Measurements from ENCODE around the gene GPRIN2. TPM values are rescaled to one million over a fixed set of nuclear protein-coding genes. Genes with fewer than 3 reads are reported as not detected.

Gene GPRIN2
- total and polyA plus RNA-seq, 4 donors, result 0.09 to 1.3 (median 0.15) TPM; not detected in 1

DNA sequence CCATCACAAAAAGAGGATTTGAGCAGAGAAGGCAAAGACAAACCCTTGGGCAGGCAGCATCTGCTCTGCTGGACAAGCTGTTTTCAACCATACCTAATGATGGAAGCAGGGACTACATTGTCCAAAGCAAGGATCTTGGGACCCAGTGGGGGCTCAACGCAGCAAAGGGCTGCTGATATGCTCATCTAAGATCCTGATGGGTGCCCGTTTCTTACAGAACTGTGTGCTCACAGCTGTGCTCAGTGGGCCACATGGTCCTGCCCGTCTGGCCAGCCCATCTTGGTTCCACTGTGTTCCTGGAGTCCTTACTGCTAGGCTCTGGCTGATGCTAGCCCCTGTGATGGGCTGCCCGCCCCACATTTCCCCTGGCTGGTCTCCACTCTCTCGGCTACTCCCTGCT lies 36.1 kb downstream of the GPRIN2 start:
- no peak overlapping the region for H3K9ac ChIP-seq (ENCODE audit: low read depth in 1 of 2, low read length in 2 of 2)
- TF ChIP-seq FOXA2 (IDR thresholded peaks at IDR 0.05) (no peak), EGR1 (IDR thresholded peaks at IDR 0.05; ENCODE audit: low read depth in 2 of 2) (no peak), GABPA (IDR thresholded peaks at IDR 0.05 in 1 of 2, conservative IDR thresholded peaks at IDR 0.05 in 1 of 2) (no peak), FOXA1 (IDR thresholded peaks at IDR 0.05) (no peak), HNF4G (IDR thresholded peaks at IDR 0.05) (no peak)
- TF ChIP-seq, protein P1, sequence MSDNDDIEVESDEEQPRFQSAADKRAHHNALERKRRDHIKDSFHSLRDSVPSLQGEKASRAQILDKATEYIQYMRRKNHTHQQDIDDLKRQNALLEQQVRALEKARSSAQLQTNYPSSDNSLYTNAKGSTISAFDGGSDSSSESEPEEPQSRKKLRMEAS (IDR thresholded peaks at IDR 0.05), result no peak
- no peak overlapping the region for H3K4me3 ChIP-seq (ENCODE audit: low read depth in 1 of 3, low read length in 3 of 3)
- no peaks in the 10 kb centered on the region for H3K36me3 ChIP-seq (ENCODE audit: control insufficient read depth in 4 of 4, insufficient read depth in 3 of 4, low read depth in 1 of 4, low read length in 3 of 4)
- no peak for DNase-seq (ENCODE audit: low spot score)
- H3K9me3 ChIP-seq (ENCODE audit: control insufficient read depth in 4 of 4, low read length in 3 of 4), result no peaks in the 10 kb centered on the region
- H3K4me1 ChIP-seq (ENCODE audit: control insufficient read depth in 4 of 4, insufficient read depth in 4 of 4, low read length in 3 of 4), result no peaks in the 10 kb centered on the region
- no peak overlapping the region for H3K27ac ChIP-seq (ENCODE audit: low read depth in 1 of 2, low read length in 2 of 2)
- no peaks in the 10 kb centered on the region for H3K27me3 ChIP-seq (ENCODE audit: control insufficient read depth in 4 of 4, insufficient read depth in 4 of 4, low read length in 3 of 4)
- WGBS, result 89% methylated on average over 5 of the region's 5 CpGs

DNA sequence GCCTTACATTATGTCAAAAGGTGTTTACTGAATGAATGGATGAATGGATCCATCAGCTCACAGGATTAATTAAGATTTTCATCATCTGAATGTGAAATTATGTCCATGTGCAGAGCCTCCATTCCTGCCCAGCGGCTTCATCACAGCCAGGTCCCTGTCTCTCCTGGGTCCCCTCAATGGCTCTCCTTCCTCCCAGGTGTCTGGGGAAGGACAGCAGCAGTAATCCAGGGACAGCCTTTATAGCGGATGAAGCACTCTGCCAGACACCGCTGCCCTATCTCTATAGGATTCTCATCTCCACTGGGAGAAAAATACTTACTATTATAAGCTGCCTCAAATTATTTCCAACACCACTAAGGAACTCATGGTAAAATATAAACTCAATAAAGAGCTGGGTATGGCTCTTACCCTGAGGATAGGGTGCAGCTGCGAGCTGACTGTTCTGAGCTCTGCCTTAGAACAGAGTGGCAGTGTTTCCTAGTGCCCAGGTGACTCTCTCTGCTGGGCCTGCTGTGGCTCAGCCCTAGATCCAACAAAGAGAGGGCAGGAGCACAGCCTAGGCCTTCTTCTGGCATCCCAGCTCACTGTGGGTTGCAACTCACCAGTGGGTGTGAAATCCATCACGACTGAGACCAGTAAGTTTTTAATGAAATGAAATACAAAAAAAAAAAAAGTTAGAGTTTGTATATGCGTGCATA lies 38.3 kb downstream of the GPRIN2 start:
- H3K4me3 ChIP-seq (ENCODE audit: low read depth in 1 of 3, low read length in 3 of 3), result no peak overlapping the region
- DNase-seq (ENCODE audit: low spot score), result no peak
- H3K4me1 ChIP-seq (ENCODE audit: control insufficient read depth in 4 of 4, insufficient read depth in 4 of 4, low read length in 3 of 4), result no peaks in the 10 kb centered on the region
- H3K36me3 ChIP-seq (ENCODE audit: control insufficient read depth in 4 of 4, insufficient read depth in 3 of 4, low read depth in 1 of 4, low read length in 3 of 4), result no peaks in the 10 kb centered on the region
- H3K9ac ChIP-seq (ENCODE audit: low read depth in 1 of 2, low read length in 2 of 2), result no peak overlapping the region
- 94% methylated on average over 6 of the region's 6 CpGs for WGBS
- no peaks in the 10 kb centered on the region for H3K9me3 ChIP-seq (ENCODE audit: control insufficient read depth in 4 of 4, low read length in 3 of 4)
- TF ChIP-seq REST (IDR thresholded peaks at IDR 0.05) (no peak), EGR1 (IDR thresholded peaks at IDR 0.05; ENCODE audit: low read depth in 2 of 2) (no peak), JUND (IDR thresholded peaks at IDR 0.05) (no peak), YY1 (IDR thresholded peaks at IDR 0.05) (no peak), FOXA1 (IDR thresholded peaks at IDR 0.05) (no peak), HNF4G (IDR thresholded peaks at IDR 0.05) (no peak), ATF3 (IDR thresholded peaks at IDR 0.05) (no peak), FOXA2 (IDR thresholded peaks at IDR 0.05) (no peak)
- TF ChIP-seq, protein P2, sequence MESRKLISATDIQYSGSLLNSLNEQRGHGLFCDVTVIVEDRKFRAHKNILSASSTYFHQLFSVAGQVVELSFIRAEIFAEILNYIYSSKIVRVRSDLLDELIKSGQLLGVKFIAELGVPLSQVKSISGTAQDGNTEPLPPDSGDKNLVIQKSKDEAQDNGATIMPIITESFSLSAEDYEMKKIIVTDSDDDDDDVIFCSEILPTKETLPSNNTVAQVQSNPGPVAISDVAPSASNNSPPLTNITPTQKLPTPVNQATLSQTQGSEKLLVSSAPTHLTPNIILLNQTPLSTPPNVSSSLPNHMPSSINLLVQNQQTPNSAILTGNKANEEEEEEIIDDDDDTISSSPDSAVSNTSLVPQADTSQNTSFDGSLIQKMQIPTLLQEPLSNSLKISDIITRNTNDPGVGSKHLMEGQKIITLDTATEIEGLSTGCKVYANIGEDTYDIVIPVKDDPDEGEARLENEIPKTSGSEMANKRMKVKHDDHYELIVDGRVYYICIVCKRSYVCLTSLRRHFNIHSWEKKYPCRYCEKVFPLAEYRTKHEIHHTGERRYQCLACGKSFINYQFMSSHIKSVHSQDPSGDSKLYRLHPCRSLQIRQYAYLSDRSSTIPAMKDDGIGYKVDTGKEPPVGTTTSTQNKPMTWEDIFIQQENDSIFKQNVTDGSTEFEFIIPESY (IDR thresholded peaks at IDR 0.05), result no peak
- no peaks in the 10 kb centered on the region for H3K27me3 ChIP-seq (ENCODE audit: control insufficient read depth in 4 of 4, insufficient read depth in 4 of 4, low read length in 3 of 4)
- no peak overlapping the region for H3K27ac ChIP-seq (ENCODE audit: low read depth in 1 of 2, low read length in 2 of 2)

- Histone ChIP-seq H3K9ac (ENCODE audit: low read depth in 1 of 2, low read length in 2 of 2) (no peak overlapping the region), H3K4me1 (ENCODE audit: control insufficient read depth in 4 of 4, insufficient read depth in 4 of 4, low read length in 3 of 4) (no peaks in the 10 kb centered on the region), H3K27ac (ENCODE audit: low read depth in 1 of 2, low read length in 2 of 2) (no peak overlapping the region), H3K9me3 (ENCODE audit: control insufficient read depth in 4 of 4, low read length in 3 of 4) (no peaks in the 10 kb centered on the region), H3K4me3 (ENCODE audit: low read depth in 1 of 3, low read length in 3 of 3) (no peak overlapping the region), H3K27me3 (ENCODE audit: control insufficient read depth in 4 of 4, insufficient read depth in 4 of 4, low read length in 3 of 4) (no peaks in the 10 kb centered on the region), H3K36me3 (ENCODE audit: control insufficient read depth in 4 of 4, insufficient read depth in 3 of 4, low read depth in 1 of 4, low read length in 3 of 4) (no peaks in the 10 kb centered on the region)
- WGBS, result 93% methylated on average over 5 of the region's 5 CpGs
- no peak for DNase-seq (ENCODE audit: low spot score)
- TF ChIP-seq EGR1 (IDR thresholded peaks at IDR 0.05; ENCODE audit: low read depth in 2 of 2) (no peak), HNF4A (conservative IDR thresholded peaks at IDR 0.05) (no peak), TAF1 (conservative IDR thresholded peaks at IDR 0.05) (no peak), ATF3 (IDR thresholded peaks at IDR 0.05) (no peak), NR2F2 (IDR thresholded peaks at IDR 0.05) (no peak), SP1 (IDR thresholded peaks at IDR 0.05) (no peak), RAD21 (IDR thresholded peaks at IDR 0.05) (no peak), RXRA (IDR thresholded peaks at IDR 0.05) (no peak), YY1 (IDR thresholded peaks at IDR 0.05) (no peak), FOXA2 (IDR thresholded peaks at IDR 0.05) (no peak)
- TF ChIP-seq, protein P2 (IDR thresholded peaks at IDR 0.05), result no peak
- TF ChIP-seq, protein P1 (IDR thresholded peaks at IDR 0.05), result no peak
Observed at GRCh38 chr10:46517541-46517940, 38.9 kb downstream of the GPRIN2 start.

Data from liver (tissue), 9 donors.